Tibial nerve (tissue), 4 donors: ENCODE results near the gene FAM50A.

Source experiments
- EP300 ChIP-seq, 2 donors: sonication (generic); formaldehyde crosslinking; IDR thresholded peaks; one replicate each; pipeline ENCODE4 v1.6.1; 2017; ENCODE audit warnings: antibody characterized with exemption in 2 of 2, mild to moderate bottlenecking in 1 of 2
- POLR2A ChIP-seq, 2 donors: fragments of 450-650 bp; IDR thresholded peaks; one replicate each; pipeline ENCODE4 v1.6.1; 2017; ENCODE audit warnings: antibody characterized with exemption in 2 of 2, mild to moderate bottlenecking in 2 of 2, moderate library complexity in 2 of 2
- TF ChIP-seq, protein P1 (sequence below), 5 experiments: fragments of 200-600 bp in 3 of 5; fragments of 450-650 bp in 2 of 5; sonication (generic) in 3 of 5; IDR thresholded peaks; one replicate each; pipeline ENCODE4 v1.5.1; 2016 to 2019; ENCODE audit warnings: antibody characterized with exemption in 5 of 5, mild to moderate bottlenecking in 3 of 5, moderate library complexity in 2 of 5

DNA sequence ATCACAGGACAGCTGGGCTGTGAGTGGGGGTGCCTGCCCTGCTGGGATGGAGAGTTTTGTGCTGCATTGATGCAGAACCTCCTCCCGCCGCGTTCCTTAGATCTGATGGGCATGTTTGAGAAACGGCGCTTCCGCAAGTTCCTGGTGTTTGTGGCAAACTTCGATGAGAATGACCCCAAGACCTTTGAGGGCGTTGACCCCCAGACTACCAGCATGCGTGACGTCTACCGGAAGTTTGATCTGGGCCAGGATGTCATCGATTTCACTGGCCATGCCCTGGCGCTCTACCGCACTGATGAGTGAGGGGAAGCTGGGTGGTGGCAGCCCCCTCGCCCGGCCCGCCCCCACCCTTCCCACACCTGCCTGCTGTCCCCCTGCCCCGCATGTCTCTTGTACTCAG is 4.1 kb upstream of the FAM50A start:
- TF ChIP-seq, protein P1, sequence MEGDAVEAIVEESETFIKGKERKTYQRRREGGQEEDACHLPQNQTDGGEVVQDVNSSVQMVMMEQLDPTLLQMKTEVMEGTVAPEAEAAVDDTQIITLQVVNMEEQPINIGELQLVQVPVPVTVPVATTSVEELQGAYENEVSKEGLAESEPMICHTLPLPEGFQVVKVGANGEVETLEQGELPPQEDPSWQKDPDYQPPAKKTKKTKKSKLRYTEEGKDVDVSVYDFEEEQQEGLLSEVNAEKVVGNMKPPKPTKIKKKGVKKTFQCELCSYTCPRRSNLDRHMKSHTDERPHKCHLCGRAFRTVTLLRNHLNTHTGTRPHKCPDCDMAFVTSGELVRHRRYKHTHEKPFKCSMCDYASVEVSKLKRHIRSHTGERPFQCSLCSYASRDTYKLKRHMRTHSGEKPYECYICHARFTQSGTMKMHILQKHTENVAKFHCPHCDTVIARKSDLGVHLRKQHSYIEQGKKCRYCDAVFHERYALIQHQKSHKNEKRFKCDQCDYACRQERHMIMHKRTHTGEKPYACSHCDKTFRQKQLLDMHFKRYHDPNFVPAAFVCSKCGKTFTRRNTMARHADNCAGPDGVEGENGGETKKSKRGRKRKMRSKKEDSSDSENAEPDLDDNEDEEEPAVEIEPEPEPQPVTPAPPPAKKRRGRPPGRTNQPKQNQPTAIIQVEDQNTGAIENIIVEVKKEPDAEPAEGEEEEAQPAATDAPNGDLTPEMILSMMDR (IDR thresholded peaks at IDR 0.05): no peak
- no peak for TF ChIP-seq POLR2A (IDR thresholded peaks at IDR 0.05)
- no peak for TF ChIP-seq EP300 (IDR thresholded peaks at IDR 0.05)
